Stimulated activated CD4-positive, alpha-beta T cell treated with anti-CD3 and anti-CD28 coated beads, Interleukin-1b, Interleukin-23, amount 100 ng/mL, for 4 hours (primary cell): ENCODE data around the gene LRRC7.

Experiments used
- DNase-seq, 2 donors: peaks; one replicate each; pipeline ENCODE4 v3.0.0-alpha.2; 2020; ENCODE audit warnings: low read depth in 2 of 2

LRRC7 gene

GRCh38 chr1:69766431-69767180, 198.9 kb downstream of the LRRC7 start:
- no peak for DNase-seq

GRCh38 chr1:69776555-69776954, 208.8 kb downstream of the LRRC7 start:
- no peak for DNase-seq

- no peak for DNase-seq
Measured at GRCh38 chr1:69777423-69777822, 209.7 kb downstream of the LRRC7 start.

GRCh38 chr1:69777971-69778370, 210.2 kb downstream of the LRRC7 start:
- no peak for DNase-seq

- DNase-seq = no peak
Measured at GRCh38 chr1:69787151-69787550, 219.4 kb downstream of the LRRC7 start.

GRCh38 chr1:69791311-69791710, 223.6 kb downstream of the LRRC7 start:
- no peak for DNase-seq

- DNase-seq = no peak
Measured at GRCh38 chr1:69794831-69795230, 227.1 kb downstream of the LRRC7 start.

- DNase-seq = no peak
Measured at GRCh38 chr1:69814926-69815325, 247.2 kb downstream of the LRRC7 start.

GRCh38 chr1:69824932-69825331, 257.2 kb downstream of the LRRC7 start:
- no peak for DNase-seq

GRCh38 chr1:69827732-69828131, 260.0 kb downstream of the LRRC7 start:
- no peak for DNase-seq

GRCh38 chr1:69833536-69833935, 265.8 kb downstream of the LRRC7 start:
- no peak for DNase-seq

- no peak for DNase-seq
Measured at GRCh38 chr1:69834336-69834735, 266.6 kb downstream of the LRRC7 start.

- no peak for DNase-seq
Measured at GRCh38 chr1:69835955-69836354, 268.2 kb downstream of the LRRC7 start.

GRCh38 chr1:69836971-69837636, 269.4 kb downstream of the LRRC7 start:
- DNase-seq = no peak

- DNase-seq = no peak
Measured at GRCh38 chr1:69842326-69842725, 274.6 kb downstream of the LRRC7 start.

GRCh38 chr1:69845655-69846054, 277.9 kb downstream of the LRRC7 start:
- no peak for DNase-seq

- no peak for DNase-seq
Measured at GRCh38 chr1:69846267-69846666, 278.5 kb downstream of the LRRC7 start.

- no peak for DNase-seq
Measured at GRCh38 chr1:69847670-69848069, 279.9 kb downstream of the LRRC7 start.

GRCh38 chr1:69852151-69852550, 284.4 kb downstream of the LRRC7 start:
- no peak for DNase-seq

- DNase-seq = no peak
Measured at GRCh38 chr1:69852706-69853105, 285.0 kb downstream of the LRRC7 start.

- no peak for DNase-seq
Measured at GRCh38 chr1:69858534-69858933, 290.8 kb downstream of the LRRC7 start.

GRCh38 chr1:69861641-69862040, 293.9 kb downstream of the LRRC7 start:
- no peak for DNase-seq

GRCh38 chr1:69862906-69863305, 295.2 kb downstream of the LRRC7 start:
- no peak for DNase-seq

GRCh38 chr1:69863704-69864103, 296.0 kb downstream of the LRRC7 start:
- DNase-seq = no peak
